HCT116 (cell line): ENCODE measurements around the gene IQCK. TPM values are rescaled to one million over a fixed set of nuclear protein-coding genes. Genes with fewer than 3 reads are reported as not detected.

Source experiments
- ATAC-seq: fragments of 200-7000 bp; cut with Tn5 transposase; 2 replicates; pipeline ENCODE4 v1.9.1; 2020; ENCODE audit warnings: mild to moderate bottlenecking, moderate library complexity
- BruUV-seq: library from RNA; stranded (reverse); fragments of 400-500 nt; replicated peaks from 2 replicates; lab custom pipeline; 2021; lab: Mats Ljungman, UMichigan
- CTCF ChIA-PET: fragments of 300-600 bp; sonication (Branson Sonifier 250); formaldehyde crosslinking; loops from one replicate; lab custom pipeline; 2021; ENCODE audit warnings: antibody characterized with exemption; lab: Charles Lee
- POLR2A ChIA-PET: fragments of 300-600, 350-600 bp; sonication (Branson Sonifier 250); formaldehyde crosslinking; loops from one replicate; lab custom pipeline; 2021; ENCODE audit warnings: antibody characterized with exemption; lab: Charles Lee
- RAD21 ChIA-PET, 2 experiments: fragments of 300-600 bp; sonication (Branson Sonifier 250); formaldehyde crosslinking; loops; one replicate each; lab custom pipeline; 2023; ENCODE audit warnings: low total read pairs in 2 of 2; ENCODE audit not compliant: uncharacterized antibody in 2 of 2, unreplicated experiment in 2 of 2, low non-redundant PET in 1 of 2; lab: Charles Lee
- DNase-seq: peaks from one replicate; pipeline ENCODE4 v3.0.0-alpha.2; 2010; ENCODE audit warnings: low read depth, low spot score
- H2AFZ ChIP-seq: fragments of 200-600 bp; shearing (Covaris generic), sonication (generic); 2 replicates; pipeline ENCODE4 v1.6.1; 2017; ENCODE audit warnings: low read depth, mixed run types, mixed read lengths, antibody characterized with exemption, low read length; ENCODE audit not compliant: poor library complexity, severe bottlenecking
- H3K27ac ChIP-seq: 2 replicates; pipeline ENCODE4 v1.5.1; 2012; ENCODE audit warnings: low read depth, low read length
- H3K27me3 ChIP-seq: fragments of 200-600 bp; sonication (generic); 2 replicates; pipeline ENCODE4 v1.6.1; 2016; ENCODE audit warnings: mixed run types, low read length, mixed read lengths; ENCODE audit not compliant: insufficient read depth
- H3K36me3 ChIP-seq, 2 experiments: fragments of 200-500 bp in 1 of 2; fragments of 200-600 bp in 1 of 2; sonication (Bioruptor generic) in 1 of 2; sonication (generic) in 1 of 2; 2 replicates each; pipeline versions ENCODE4 v1.5.1 to v1.6.1; 2014 to 2016; ENCODE audit warnings: low read length in 2 of 2, inconsistent platforms in 1 of 2, mixed read lengths in 1 of 2, mixed run types in 1 of 2; ENCODE audit not compliant: insufficient read depth in 2 of 2, control insufficient read depth in 1 of 2
- H3K4me1 ChIP-seq, 2 experiments: fragments of 200-600 bp in 1 of 2; sonication (generic) in 1 of 2; 2 replicates each; pipeline versions ENCODE4 v1.5.1 to v1.6.1; 2012 to 2017; ENCODE audit warnings: low read length in 2 of 2, inconsistent platforms in 1 of 2, mild to moderate bottlenecking in 1 of 2, mixed read lengths in 1 of 2, mixed run types in 1 of 2, moderate library complexity in 1 of 2; ENCODE audit not compliant: insufficient read depth in 2 of 2, control insufficient read depth in 1 of 2
- H3K4me2 ChIP-seq: fragments of 200-600 bp; sonication (generic); 2 replicates; pipeline ENCODE4 v1.6.1; 2017; ENCODE audit warnings: mixed run types, low read length, mixed read lengths
- H3K4me3 ChIP-seq, 2 experiments: fragments of 200-600 bp in 1 of 2; sonication (generic) in 1 of 2; replicated peaks in 1 of 2; 2 replicates each; pipeline ENCODE4 v1.5.1; 2011 to 2016; ENCODE audit warnings: low read length in 2 of 2, control low read depth in 1 of 2, low read depth in 1 of 2, mild to moderate bottlenecking in 1 of 2, mixed read lengths in 1 of 2, mixed run types in 1 of 2
- H3K79me2 ChIP-seq: fragments of 200-600 bp; sonication (generic); 2 replicates; pipeline ENCODE4 v1.6.1; 2017; ENCODE audit warnings: mild to moderate bottlenecking, mixed run types, low read length, moderate library complexity, mixed read lengths; ENCODE audit not compliant: insufficient read depth
- H3K9ac ChIP-seq: fragments of 200-600 bp; sonication (generic); 2 replicates; pipeline ENCODE4 v1.6.1; 2016; ENCODE audit warnings: low read length, mixed read lengths
- H3K9me2 ChIP-seq: fragments of 200-600 bp; sonication (generic), shearing (Covaris generic); 2 replicates; pipeline ENCODE4 v1.6.1; 2017; ENCODE audit warnings: mixed run types, mild to moderate bottlenecking, moderate library complexity; ENCODE audit not compliant: insufficient read depth
- H3K9me3 ChIP-seq, 2 experiments: fragments of 200-500 bp in 1 of 2; fragments of 200-600 bp in 1 of 2; sonication (Bioruptor generic) in 1 of 2; sonication (generic) in 1 of 2; 2 replicates each; pipeline ENCODE4 v1.6.1; 2014 to 2017; ENCODE audit warnings: low read length in 2 of 2, mixed read lengths in 2 of 2, inconsistent platforms in 1 of 2, low read depth in 1 of 2, mild to moderate bottlenecking in 1 of 2, mixed run types in 1 of 2, moderate library complexity in 1 of 2; ENCODE audit not compliant: control insufficient read depth in 1 of 2, insufficient read depth in 1 of 2
- H4K20me1 ChIP-seq: fragments of 200-600 bp; sonication (generic), shearing (Covaris generic); 2 replicates; pipeline ENCODE4 v1.6.1; 2017; ENCODE audit warnings: mixed run types, mild to moderate bottlenecking, moderate library complexity; ENCODE audit not compliant: insufficient read depth
- SIN3A ChIP-seq: IDR thresholded peaks from 2 replicates; pipeline ENCODE4 v1.6.1; 2012; ENCODE audit warnings: low read depth
- TCF7L2 ChIP-seq: IDR thresholded peaks from 2 replicates; pipeline ENCODE4 v1.7.0; 2011; ENCODE audit warnings: borderline replicate concordance, inconsistent platforms; ENCODE audit not compliant: insufficient read depth, insufficient read length; ENCODE audit errors: extremely low read depth
- YY1 ChIP-seq: IDR thresholded peaks from 2 replicates; pipeline ENCODE4 v1.6.1; 2011; ENCODE audit warnings: low read length, low read depth, moderate library complexity, mild to moderate bottlenecking; ENCODE audit not compliant: insufficient replicate concordance; ENCODE audit errors: extremely low read depth
- ZNF274 ChIP-seq: fragments of 200-500 bp; sonication (Bioruptor generic); IDR thresholded peaks from 2 replicates; pipeline ENCODE4 v1.6.1; 2014; ENCODE audit warnings: mild to moderate bottlenecking, low read depth, low read length, inconsistent platforms
- intact Hi-C: fragments of 100-400 bp; cut with micrococcal nuclease; formaldehyde crosslinking; loops from 2 replicates; pipeline ENCODE4 v1.10.0; 2022
- total RNA-seq: library from RNA; stranded (reverse); gene quantifications from one replicate; pipeline ENCODE4 v1.2.1, GENCODE V29; 2021; ENCODE audit not compliant: unreplicated experiment
- TF ChIP-seq, protein P1 (sequence below), 3 experiments: fragments of 200-600 bp in 1 of 3; sonication (generic) in 1 of 3; IDR thresholded peaks in 2 of 3; conservative IDR thresholded peaks in 1 of 3; 2 replicates each; pipeline ENCODE4 v1.5.1; 2012 to 2017; ENCODE audit warnings: low read depth in 2 of 3, low read length in 2 of 3, antibody characterized with exemption in 1 of 3, borderline replicate concordance in 1 of 3, control low read depth in 1 of 3, mild to moderate bottlenecking in 1 of 3, mixed read lengths in 1 of 3, mixed run types in 1 of 3, moderate library complexity in 1 of 3; ENCODE audit not compliant: insufficient read depth in 1 of 3
- TF ChIP-seq, protein P2 (sequence below): IDR thresholded peaks from 2 replicates; pipeline ENCODE4 v1.6.1; 2011; ENCODE audit warnings: mild to moderate bottlenecking, low read length, moderate library complexity; ENCODE audit not compliant: insufficient replicate concordance; ENCODE audit errors: extremely low read depth
- TF ChIP-seq, protein P3 (sequence below): IDR thresholded peaks from 2 replicates; pipeline ENCODE4 v1.6.1; 2012; ENCODE audit warnings: low read depth
- TF ChIP-seq, protein P4 (sequence below): IDR thresholded peaks from 2 replicates; pipeline ENCODE4 v1.6.1; 2012

The IQCK gene
- total RNA-seq, 1 experiment from 2014 or later = 11.8 TPM

DNA sequence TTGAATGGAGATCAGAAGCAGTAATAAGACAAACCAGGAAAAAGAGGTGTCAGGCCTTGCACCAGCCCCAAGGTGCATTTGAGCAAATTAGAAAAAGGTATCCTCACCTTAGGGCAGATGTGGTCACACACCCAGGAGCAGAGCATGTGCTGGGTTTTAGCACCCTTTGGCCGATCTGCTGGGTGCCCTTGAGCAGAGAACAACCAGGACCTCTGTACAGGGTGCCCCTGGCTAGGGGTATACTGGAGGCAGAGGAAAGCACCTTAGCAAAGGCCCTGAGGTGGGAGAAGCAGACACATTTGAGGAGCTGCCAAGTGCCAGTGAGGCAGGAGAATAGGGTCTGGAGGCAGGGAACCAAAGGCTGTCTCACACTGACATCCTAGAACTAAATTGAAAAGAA lies 67.0 kb downstream of the IQCK start:
- DNase-seq = no peak
- ChIA-PET RAD21 (no interaction called here), POLR2A (no interaction called here)
- Histone ChIP-seq H4K20me1 (no peaks in the 10 kb centered on the region), H3K27me3 (no peaks in the 10 kb centered on the region), H3K4me1 (no peaks in the 10 kb centered on the region), H3K4me3 (no peak overlapping the region), H2AFZ (no peak overlapping the region), H3K4me2 (no peak overlapping the region), H3K9ac (no peak overlapping the region), H3K27ac (no peak overlapping the region)
- no TSS peak for BruUV-seq
- no peak for ATAC-seq
- TF ChIP-seq ZNF274 = no peak
- TF ChIP-seq, protein P1, sequence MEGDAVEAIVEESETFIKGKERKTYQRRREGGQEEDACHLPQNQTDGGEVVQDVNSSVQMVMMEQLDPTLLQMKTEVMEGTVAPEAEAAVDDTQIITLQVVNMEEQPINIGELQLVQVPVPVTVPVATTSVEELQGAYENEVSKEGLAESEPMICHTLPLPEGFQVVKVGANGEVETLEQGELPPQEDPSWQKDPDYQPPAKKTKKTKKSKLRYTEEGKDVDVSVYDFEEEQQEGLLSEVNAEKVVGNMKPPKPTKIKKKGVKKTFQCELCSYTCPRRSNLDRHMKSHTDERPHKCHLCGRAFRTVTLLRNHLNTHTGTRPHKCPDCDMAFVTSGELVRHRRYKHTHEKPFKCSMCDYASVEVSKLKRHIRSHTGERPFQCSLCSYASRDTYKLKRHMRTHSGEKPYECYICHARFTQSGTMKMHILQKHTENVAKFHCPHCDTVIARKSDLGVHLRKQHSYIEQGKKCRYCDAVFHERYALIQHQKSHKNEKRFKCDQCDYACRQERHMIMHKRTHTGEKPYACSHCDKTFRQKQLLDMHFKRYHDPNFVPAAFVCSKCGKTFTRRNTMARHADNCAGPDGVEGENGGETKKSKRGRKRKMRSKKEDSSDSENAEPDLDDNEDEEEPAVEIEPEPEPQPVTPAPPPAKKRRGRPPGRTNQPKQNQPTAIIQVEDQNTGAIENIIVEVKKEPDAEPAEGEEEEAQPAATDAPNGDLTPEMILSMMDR (IDR thresholded peaks at IDR 0.05 in 2 of 3, conservative IDR thresholded peaks at IDR 0.05 in 1 of 3; ENCODE audit: borderline replicate concordance in 1 of 3, insufficient read depth in 1 of 3, low read depth in 2 of 3, low read length in 2 of 3) = no peak
- TF ChIP-seq, protein P2, sequence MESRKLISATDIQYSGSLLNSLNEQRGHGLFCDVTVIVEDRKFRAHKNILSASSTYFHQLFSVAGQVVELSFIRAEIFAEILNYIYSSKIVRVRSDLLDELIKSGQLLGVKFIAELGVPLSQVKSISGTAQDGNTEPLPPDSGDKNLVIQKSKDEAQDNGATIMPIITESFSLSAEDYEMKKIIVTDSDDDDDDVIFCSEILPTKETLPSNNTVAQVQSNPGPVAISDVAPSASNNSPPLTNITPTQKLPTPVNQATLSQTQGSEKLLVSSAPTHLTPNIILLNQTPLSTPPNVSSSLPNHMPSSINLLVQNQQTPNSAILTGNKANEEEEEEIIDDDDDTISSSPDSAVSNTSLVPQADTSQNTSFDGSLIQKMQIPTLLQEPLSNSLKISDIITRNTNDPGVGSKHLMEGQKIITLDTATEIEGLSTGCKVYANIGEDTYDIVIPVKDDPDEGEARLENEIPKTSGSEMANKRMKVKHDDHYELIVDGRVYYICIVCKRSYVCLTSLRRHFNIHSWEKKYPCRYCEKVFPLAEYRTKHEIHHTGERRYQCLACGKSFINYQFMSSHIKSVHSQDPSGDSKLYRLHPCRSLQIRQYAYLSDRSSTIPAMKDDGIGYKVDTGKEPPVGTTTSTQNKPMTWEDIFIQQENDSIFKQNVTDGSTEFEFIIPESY = no peak
- no peak for TF ChIP-seq SIN3A
- TF ChIP-seq, protein P3, sequence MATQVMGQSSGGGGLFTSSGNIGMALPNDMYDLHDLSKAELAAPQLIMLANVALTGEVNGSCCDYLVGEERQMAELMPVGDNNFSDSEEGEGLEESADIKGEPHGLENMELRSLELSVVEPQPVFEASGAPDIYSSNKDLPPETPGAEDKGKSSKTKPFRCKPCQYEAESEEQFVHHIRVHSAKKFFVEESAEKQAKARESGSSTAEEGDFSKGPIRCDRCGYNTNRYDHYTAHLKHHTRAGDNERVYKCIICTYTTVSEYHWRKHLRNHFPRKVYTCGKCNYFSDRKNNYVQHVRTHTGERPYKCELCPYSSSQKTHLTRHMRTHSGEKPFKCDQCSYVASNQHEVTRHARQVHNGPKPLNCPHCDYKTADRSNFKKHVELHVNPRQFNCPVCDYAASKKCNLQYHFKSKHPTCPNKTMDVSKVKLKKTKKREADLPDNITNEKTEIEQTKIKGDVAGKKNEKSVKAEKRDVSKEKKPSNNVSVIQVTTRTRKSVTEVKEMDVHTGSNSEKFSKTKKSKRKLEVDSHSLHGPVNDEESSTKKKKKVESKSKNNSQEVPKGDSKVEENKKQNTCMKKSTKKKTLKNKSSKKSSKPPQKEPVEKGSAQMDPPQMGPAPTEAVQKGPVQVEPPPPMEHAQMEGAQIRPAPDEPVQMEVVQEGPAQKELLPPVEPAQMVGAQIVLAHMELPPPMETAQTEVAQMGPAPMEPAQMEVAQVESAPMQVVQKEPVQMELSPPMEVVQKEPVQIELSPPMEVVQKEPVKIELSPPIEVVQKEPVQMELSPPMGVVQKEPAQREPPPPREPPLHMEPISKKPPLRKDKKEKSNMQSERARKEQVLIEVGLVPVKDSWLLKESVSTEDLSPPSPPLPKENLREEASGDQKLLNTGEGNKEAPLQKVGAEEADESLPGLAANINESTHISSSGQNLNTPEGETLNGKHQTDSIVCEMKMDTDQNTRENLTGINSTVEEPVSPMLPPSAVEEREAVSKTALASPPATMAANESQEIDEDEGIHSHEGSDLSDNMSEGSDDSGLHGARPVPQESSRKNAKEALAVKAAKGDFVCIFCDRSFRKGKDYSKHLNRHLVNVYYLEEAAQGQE = no peak
- no peak for TF ChIP-seq YY1
- TF ChIP-seq, protein P4, sequence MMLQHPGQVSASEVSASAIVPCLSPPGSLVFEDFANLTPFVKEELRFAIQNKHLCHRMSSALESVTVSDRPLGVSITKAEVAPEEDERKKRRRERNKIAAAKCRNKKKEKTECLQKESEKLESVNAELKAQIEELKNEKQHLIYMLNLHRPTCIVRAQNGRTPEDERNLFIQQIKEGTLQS = no peak
- TF ChIP-seq TCF7L2 = no peak
- TF ChIP-seq, all 23 proteins: peak for 0
- intact Hi-C loops = no loop called here
- Histone ChIP-seq H3K9me3 (no peaks in the 10 kb centered on the region), H3K36me3 (no peaks in the 10 kb centered on the region), H3K9me2 (no peaks in the 10 kb centered on the region), H3K79me2 (no peaks in the 10 kb centered on the region)
- CTCF ChIA-PET = no interaction called here
